ENCODE measurements around the gene SORCS2.

DNA sequence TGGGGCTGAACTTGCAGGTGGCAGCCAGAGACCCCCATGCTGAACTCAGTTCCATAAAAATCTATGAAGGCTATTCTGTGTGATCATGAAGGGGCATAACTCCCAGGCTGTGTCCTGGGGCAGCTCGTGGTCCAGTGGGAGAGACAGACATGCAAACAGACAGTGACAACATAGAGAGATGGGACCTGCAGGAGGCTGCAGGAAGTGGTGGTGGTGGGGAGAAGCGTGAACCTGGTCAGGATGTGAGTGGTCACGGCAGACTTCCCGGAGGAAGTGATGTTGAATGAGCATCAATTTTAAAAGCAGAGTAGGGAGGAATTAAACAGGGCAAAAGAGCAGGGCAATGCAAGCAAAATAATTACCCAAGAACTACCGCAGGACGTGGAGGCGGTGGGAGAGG lies 23.2 kb upstream of the SORCS2 start:
- TF ChIP-seq, protein P1, sequence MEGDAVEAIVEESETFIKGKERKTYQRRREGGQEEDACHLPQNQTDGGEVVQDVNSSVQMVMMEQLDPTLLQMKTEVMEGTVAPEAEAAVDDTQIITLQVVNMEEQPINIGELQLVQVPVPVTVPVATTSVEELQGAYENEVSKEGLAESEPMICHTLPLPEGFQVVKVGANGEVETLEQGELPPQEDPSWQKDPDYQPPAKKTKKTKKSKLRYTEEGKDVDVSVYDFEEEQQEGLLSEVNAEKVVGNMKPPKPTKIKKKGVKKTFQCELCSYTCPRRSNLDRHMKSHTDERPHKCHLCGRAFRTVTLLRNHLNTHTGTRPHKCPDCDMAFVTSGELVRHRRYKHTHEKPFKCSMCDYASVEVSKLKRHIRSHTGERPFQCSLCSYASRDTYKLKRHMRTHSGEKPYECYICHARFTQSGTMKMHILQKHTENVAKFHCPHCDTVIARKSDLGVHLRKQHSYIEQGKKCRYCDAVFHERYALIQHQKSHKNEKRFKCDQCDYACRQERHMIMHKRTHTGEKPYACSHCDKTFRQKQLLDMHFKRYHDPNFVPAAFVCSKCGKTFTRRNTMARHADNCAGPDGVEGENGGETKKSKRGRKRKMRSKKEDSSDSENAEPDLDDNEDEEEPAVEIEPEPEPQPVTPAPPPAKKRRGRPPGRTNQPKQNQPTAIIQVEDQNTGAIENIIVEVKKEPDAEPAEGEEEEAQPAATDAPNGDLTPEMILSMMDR (conservative IDR thresholded peaks at IDR 0.05; ENCODE audit: low read length): no peak
- no peak for TF ChIP-seq EZH2phosphoT487 (IDR thresholded peaks at IDR 0.05; ENCODE audit: borderline replicate concordance, low read depth, low read length)

Measured in OCI-LY7 (cell line).